ENCODE results near the gene PIK3CG.

PIK3CG gene

GRCh38 chr7:106858618-106859532 is 6.2 kb upstream of the PIK3CG start:
- no peak for DNase-seq

- no peak for DNase-seq
Measured at GRCh38 chr7:106862317-106863089, 2.6 kb upstream of the PIK3CG start.

GRCh38 chr7:106863274-106863997 is 1.6 kb upstream of the PIK3CG start:
- DNase-seq = no peak

- no peak for DNase-seq
Measured at GRCh38 chr7:106864298-106865081, 592 bp upstream of the PIK3CG start.

DNA sequence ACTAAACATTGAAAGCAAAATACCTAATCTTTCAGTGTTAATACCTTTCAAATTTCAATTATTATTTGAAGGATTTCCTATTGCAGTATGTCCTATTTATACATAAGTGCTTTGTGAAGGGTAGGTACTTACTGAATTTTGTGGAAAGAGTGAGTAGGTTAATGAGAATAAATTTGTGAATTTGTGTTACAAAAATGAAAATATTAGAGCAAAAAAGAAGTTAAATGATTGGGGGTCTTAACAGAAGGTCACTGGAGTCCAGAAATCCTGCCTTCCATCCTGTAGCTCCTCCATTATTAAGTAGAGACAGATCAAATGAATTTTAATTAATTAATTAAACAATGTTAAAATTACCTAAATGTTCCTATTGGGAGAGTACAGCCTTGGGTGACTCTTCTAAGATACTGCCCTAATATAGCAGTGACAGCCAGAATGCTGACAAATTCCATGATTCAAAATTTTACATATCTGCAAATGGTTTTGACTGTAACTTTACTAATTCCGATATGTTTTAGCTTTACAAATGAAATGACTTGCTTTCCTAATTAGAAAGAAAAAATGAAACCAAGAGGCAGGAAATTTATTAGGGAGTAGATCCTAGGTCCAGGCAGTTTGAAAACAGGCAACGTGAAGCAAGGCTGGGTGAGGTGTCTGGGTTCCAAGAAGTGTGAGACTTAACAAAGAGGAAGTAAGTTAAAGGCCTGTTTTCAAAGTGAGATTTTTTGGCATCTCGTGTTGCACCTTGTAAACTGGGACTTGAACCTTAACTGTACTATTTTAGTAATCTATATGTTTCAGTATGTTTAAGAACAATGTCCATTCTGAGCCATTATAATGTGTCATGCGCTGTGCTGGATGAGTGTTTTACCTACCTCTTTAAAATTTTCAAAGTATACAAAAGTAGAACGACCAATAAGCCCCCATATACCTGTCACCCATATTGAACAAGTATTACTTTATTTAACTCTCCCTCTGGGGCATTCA is 1.5 kb downstream of the PIK3CG start:
- DNase-seq = no peak

DNA sequence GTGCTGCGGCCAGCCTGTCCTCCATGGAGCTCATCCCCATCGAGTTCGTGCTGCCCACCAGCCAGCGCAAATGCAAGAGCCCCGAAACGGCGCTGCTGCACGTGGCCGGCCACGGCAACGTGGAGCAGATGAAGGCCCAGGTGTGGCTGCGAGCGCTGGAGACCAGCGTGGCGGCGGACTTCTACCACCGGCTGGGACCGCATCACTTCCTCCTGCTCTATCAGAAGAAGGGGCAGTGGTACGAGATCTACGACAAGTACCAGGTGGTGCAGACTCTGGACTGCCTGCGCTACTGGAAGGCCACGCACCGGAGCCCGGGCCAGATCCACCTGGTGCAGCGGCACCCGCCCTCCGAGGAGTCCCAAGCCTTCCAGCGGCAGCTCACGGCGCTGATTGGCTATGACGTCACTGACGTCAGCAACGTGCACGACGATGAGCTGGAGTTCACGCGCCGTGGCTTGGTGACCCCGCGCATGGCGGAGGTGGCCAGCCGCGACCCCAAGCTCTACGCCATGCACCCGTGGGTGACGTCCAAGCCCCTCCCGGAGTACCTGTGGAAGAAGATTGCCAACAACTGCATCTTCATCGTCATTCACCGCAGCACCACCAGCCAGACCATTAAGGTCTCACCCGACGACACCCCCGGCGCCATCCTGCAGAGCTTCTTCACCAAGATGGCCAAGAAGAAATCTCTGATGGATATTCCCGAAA is 2.7 kb downstream of the PIK3CG start:
- DNase-seq = no peak

GRCh38 chr7:106868364-106868763 is 3.3 kb downstream of the PIK3CG start:
- no peak for DNase-seq

DNA sequence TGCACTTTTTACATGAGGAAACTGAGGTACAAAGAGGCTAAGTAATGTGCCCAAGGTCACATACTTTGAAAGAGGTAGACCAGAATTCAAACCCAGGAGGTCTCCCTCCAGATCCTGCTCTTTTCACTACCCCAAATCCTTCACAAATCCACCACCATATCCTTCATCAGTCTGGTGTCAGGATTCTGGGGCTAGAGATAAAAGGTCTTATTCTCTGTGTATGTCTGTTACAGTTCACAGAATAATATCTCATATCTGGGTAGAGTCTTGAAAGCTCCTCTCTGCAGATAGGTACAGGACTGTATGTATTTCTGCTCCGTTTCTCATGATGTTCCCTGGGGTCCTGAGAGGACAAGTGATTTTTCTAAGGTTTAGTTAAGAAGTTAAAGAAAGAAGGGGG is 4.9 kb downstream of the PIK3CG start:
- DNase-seq = no peak

GRCh38 chr7:106870528-106870927 is 5.4 kb downstream of the PIK3CG start:
- DNase-seq = no peak

DNA sequence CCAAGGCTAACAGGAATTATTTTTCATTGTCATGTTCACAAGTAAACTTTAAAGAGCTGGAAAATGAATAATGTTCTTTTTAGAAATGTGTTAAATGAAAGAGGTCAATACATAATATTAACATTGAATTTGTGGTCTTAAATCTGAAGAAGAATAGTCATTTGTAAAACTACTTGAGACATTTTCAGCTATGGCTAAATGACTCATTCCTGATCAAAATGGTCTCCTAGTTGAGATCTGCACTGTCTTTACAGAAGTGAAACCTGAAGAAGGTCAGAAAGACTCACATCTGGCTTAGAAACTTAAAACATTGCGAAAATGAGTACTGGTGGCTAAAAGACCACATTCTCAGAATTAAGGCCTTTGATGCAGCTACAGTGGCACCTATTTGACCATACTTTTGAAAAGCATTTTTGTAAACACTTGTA is 5.9 kb downstream of the PIK3CG start:
- DNase-seq = no peak

DNA sequence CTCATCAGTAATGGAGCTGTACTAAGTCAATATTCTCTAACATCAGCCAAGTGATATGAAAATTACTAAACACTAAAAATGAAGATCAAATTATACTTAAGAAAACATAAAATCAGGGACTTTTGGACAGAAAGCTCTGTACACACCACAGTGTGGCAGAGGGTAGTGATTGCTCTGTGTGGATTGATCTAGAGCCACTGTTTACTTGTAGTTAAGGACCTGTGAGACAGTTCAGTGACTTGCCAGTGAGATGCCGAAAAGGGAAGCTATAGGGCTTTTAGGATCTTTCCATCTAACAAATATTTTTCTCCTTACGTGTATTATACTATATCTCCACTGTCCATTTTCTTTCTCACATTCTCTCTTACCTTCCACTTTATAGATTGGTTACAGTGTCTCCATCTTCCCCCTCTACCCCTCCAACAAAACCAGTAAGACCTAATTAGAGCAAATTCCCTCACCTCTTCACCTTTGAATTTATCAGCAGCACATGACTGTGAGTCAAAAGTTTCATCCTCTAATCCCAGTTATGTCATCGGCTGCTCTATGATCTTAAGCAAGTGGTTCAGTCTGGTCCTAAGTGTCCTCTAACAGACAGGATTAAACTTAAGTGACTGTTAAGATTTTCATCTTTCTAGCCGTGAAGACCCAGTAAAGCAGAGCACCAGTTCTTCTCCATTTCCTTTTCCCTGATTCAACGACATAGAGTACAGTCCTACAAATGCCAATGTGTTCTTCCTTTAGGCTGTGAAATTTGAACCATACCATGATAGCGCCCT is 6.9 kb downstream of the PIK3CG start:
- DNase-seq = no peak

- no peak for DNase-seq
Measured at GRCh38 chr7:106872763-106873162, 7.7 kb downstream of the PIK3CG start.

DNA sequence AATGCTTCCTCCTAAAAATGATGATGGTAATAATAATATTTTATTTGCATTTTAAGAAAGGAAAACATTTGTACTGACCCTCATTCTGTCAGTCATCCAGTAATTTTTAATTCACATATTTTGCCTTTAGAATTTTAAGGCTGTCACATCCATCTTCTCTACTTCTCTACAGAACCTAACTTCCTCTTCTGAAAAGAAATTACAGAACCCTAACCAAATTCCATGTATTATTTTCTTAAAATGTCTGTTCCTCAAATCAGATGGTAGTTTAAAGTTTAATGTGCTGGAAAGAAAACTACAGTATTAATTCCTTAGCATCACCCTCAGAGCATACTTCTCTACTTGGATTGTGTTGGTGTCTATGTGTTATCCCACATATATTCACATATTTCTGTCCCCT is 9.0 kb downstream of the PIK3CG start:
- DNase-seq = no peak

GRCh38 chr7:106875508-106875907 is 10.4 kb downstream of the PIK3CG start:
- DNase-seq = no peak

- no peak for DNase-seq
Measured at GRCh38 chr7:106878748-106879439, 13.8 kb downstream of the PIK3CG start.

GRCh38 chr7:106881984-106882383 is 16.9 kb downstream of the PIK3CG start:
- DNase-seq = no peak

DNA sequence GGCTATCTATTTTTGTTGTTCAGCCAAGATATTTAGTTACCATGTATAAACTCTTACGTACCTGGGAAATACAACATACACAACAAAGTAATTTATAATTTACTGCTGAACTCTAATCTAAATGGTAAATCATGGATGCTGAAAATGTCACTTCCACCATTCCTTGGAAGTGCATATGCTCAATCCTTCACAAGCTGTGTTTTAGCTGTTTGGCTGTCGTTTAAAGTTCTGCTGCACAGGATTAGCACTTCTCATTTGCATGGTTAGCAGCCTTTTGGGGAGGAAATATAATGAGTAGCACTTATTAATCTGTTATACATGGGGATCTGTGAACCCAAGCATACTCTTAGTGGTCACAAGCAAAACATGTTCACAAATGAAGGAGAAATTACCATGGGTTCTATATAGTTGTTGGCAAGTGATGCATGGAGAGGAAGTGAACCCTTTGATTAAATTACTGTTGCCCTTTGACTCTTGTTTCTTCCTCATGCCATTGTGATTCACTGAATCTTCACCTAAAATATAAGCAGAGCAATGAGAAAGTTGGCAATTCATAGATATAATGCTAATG is 18.5 kb downstream of the PIK3CG start:
- DNase-seq = no peak

DNA sequence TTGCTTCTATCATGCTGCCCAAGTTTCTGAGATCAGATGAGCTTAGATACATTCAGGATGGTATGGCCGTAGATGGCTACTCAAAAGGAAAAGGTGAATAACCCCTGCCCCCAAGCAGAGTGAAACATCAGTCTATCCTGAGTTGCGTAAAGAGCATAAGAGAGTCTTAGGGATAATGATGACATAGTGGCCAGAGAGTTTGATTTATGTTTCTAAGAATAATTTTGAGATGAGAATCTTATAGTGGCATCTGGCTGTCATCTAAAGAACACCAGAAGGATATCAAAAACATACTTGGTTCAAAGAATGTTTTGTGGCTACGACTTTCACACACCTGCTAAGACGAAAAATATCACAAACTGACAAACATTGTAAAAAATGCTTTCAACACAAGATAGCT is 20.6 kb downstream of the PIK3CG start:
- no peak for DNase-seq

- no peak for DNase-seq
Measured at GRCh38 chr7:106887421-106887820, 22.3 kb downstream of the PIK3CG start.

All from activated T-cell treated with anti-CD3 and anti-CD28 coated beads for 4 hours (primary cell).